Neural progenitor cell (in vitro differentiated cells): ENCODE results near the gene SFXN5. TPM values are rescaled to one million over a fixed set of nuclear protein-coding genes. Genes with fewer than 3 reads are reported as not detected.

Experiments
- DNase-seq: peaks from one replicate; pipeline ENCODE4 v3.0.0-alpha.2; 2016; ENCODE audit warnings: low spot score
- H2AFZ ChIP-seq: fragments of 200-600 bp; sonication (generic); replicated peaks from 2 replicates; pipeline ENCODE4 v1.6.1; 2016; ENCODE audit warnings: antibody characterized with exemption
- H3F3A ChIP-seq: fragments of 200-600 bp; sonication (generic); 2 replicates; pipeline ENCODE4 v1.6.1; 2016; ENCODE audit warnings: antibody characterized with exemption, low read depth
- H3K27ac ChIP-seq: fragments of 200-600 bp; sonication (generic); 2 replicates; pipeline ENCODE4 v1.5.1; 2016; ENCODE audit warnings: mild to moderate bottlenecking
- H3K27me3 ChIP-seq: fragments of 200-600 bp; sonication (generic); 2 replicates; pipeline ENCODE4 v1.6.1; 2016; ENCODE audit warnings: mild to moderate bottlenecking, moderate library complexity
- H3K36me3 ChIP-seq: fragments of 200-600 bp; sonication (generic); 2 replicates; pipeline ENCODE4 v1.5.1; 2016
- H3K4me1 ChIP-seq: fragments of 200-600 bp; sonication (generic); 2 replicates; pipeline ENCODE4 v1.6.1; 2016; ENCODE audit warnings: mixed run types
- H3K4me2 ChIP-seq: fragments of 200-600 bp; sonication (generic); 2 replicates; pipeline ENCODE4 v1.6.1; 2016
- H3K4me3 ChIP-seq: fragments of 200-600 bp; sonication (generic); 2 replicates; pipeline ENCODE4 v1.5.1; 2016
- H3K79me2 ChIP-seq: fragments of 200-600 bp; sonication (generic); 2 replicates; pipeline ENCODE4 v1.6.1; 2016; ENCODE audit warnings: low read depth
- H3K9ac ChIP-seq: fragments of 200-600 bp; sonication (generic); 2 replicates; pipeline ENCODE4 v1.6.1; 2016
- H3K9me3 ChIP-seq: fragments of 200-600 bp; sonication (generic); 2 replicates; pipeline ENCODE4 v1.5.1; 2016; ENCODE audit warnings: low read depth
- H4K20me1 ChIP-seq: fragments of 200-600 bp; sonication (generic); 2 replicates; pipeline ENCODE4 v1.6.1; 2016; ENCODE audit warnings: low read depth
- H3K27ac Mint-ChIP-seq: 3 replicates; pipeline ENCODE4 v1.8.0; 2021; ENCODE audit warnings: mixed read lengths
- H3K27me3 Mint-ChIP-seq: 2 replicates; pipeline ENCODE4 v1.8.0; 2022; ENCODE audit warnings: low read depth, mild to moderate bottlenecking, inconsistent platforms, moderate library complexity, mixed read lengths; ENCODE audit not compliant: insufficient read depth
- H3K36me3 Mint-ChIP-seq: 3 replicates; pipeline ENCODE4 v1.8.0; 2021; ENCODE audit warnings: mixed read lengths
- H3K4me1 Mint-ChIP-seq: 3 replicates; pipeline ENCODE4 v1.8.0; 2021; ENCODE audit warnings: mixed read lengths
- H3K4me3 Mint-ChIP-seq: 3 replicates; pipeline ENCODE4 v1.8.0; 2021; ENCODE audit warnings: mild to moderate bottlenecking, moderate library complexity, mixed read lengths
- H3K9me3 Mint-ChIP-seq: 3 replicates; pipeline ENCODE4 v1.8.0; 2020; ENCODE audit warnings: mixed read lengths
- CTCF ChIP-seq: fragments of 200-600 bp; sonication (generic); IDR thresholded peaks from 2 replicates; pipeline ENCODE4 v1.5.1; 2017; ENCODE audit warnings: antibody characterized with exemption, mild to moderate bottlenecking
- EZH2 ChIP-seq: fragments of 200-600 bp; sonication (generic); IDR thresholded peaks from 2 replicates; pipeline ENCODE4 v1.6.1; 2017; ENCODE audit warnings: antibody characterized with exemption, mild to moderate bottlenecking, moderate library complexity
- EZH2phosphoT487 ChIP-seq: fragments of 200-600 bp; sonication (generic); IDR thresholded peaks from 2 replicates; pipeline ENCODE4 v1.6.1; 2017; ENCODE audit warnings: antibody characterized with exemption
- total RNA-seq: library from RNA; depleted of rRNA; stranded (reverse); fragments of >200 nt; gene quantifications from 2 replicates; pipeline ENCODE4 v1.2.3, GENCODE V29; 2015; ENCODE audit warnings: low replicate concordance

SFXN5 gene
- total RNA-seq, 1 donor from 2014 or later: 3.4 TPM

- H3K4me1 Mint-ChIP-seq: peaks cover 16% of the 10 kb centered on the region
- H3K27ac ChIP-seq: no peak overlapping the region
- H3K4me3 Mint-ChIP-seq: no peak overlapping the region
- H3K9ac ChIP-seq: no peak overlapping the region
- H3K36me3 ChIP-seq: no peaks in the 10 kb centered on the region
- TF ChIP-seq EZH2phosphoT487 (no peak), CTCF (no peak), EZH2 (no peak)
- DNase-seq: no peak
- no peak overlapping the region for H2AFZ ChIP-seq
- peaks cover 15% of the 10 kb centered on the region for H3F3A ChIP-seq
- H3K4me2 ChIP-seq: peak overlapping the region; percentile 57
- H3K9me3 ChIP-seq: no peaks in the 10 kb centered on the region
- H3K27me3 Mint-ChIP-seq: peaks cover 40% of the 10 kb centered on the region
- no peak overlapping the region for H3K27ac Mint-ChIP-seq
- H3K4me1 ChIP-seq: peaks cover 29% of the 10 kb centered on the region
- H4K20me1 ChIP-seq: no peaks in the 10 kb centered on the region
- H3K79me2 ChIP-seq: no peaks in the 10 kb centered on the region
- no peak overlapping the region for H3K4me3 ChIP-seq
- H3K9me3 Mint-ChIP-seq: no peaks in the 10 kb centered on the region
- peaks cover 60% of the 10 kb centered on the region for H3K27me3 ChIP-seq
- no peaks in the 10 kb centered on the region for H3K36me3 Mint-ChIP-seq
These were observed 176.4 kb downstream of the SFXN5 start for GRCh38 chr2:72895154-72895553.

GRCh38 chr2:72894514-72894913 lies 177.0 kb downstream of the SFXN5 start:
- Histone ChIP-seq H3K27me3 (peaks cover 61% of the 10 kb centered on the region), H3K4me2 (no peak overlapping the region), H3K27ac (no peak overlapping the region), H3K36me3 (no peaks in the 10 kb centered on the region), H3F3A (peaks cover 15% of the 10 kb centered on the region), H3K79me2 (no peaks in the 10 kb centered on the region), H2AFZ (no peak overlapping the region), H3K4me1 (peaks cover 29% of the 10 kb centered on the region), H4K20me1 (no peaks in the 10 kb centered on the region), H3K9ac (no peak overlapping the region), H3K4me3 (no peak overlapping the region), H3K9me3 (no peaks in the 10 kb centered on the region)
- Mint-ChIP-seq H3K9me3 (no peaks in the 10 kb centered on the region), H3K4me1 (peaks cover 16% of the 10 kb centered on the region), H3K27ac (no peak overlapping the region), H3K36me3 (no peaks in the 10 kb centered on the region), H3K4me3 (no peak overlapping the region), H3K27me3 (peaks cover 41% of the 10 kb centered on the region)
- TF ChIP-seq EZH2phosphoT487: no peak
- TF ChIP-seq EZH2: no peak
- no peak for TF ChIP-seq CTCF
- DNase-seq: no peak

GRCh38 chr2:72893594-72894319 lies 177.8 kb downstream of the SFXN5 start:
- Histone ChIP-seq H3K9ac (no peak overlapping the region), H3F3A (peaks cover 13% of the 10 kb centered on the region), H3K4me3 (no peak overlapping the region), H3K27ac (no peak overlapping the region), H3K4me1 (peaks cover 25% of the 10 kb centered on the region), H3K4me2 (no peak overlapping the region), H3K79me2 (no peaks in the 10 kb centered on the region), H4K20me1 (no peaks in the 10 kb centered on the region), H3K36me3 (no peaks in the 10 kb centered on the region), H2AFZ (no peak overlapping the region), H3K27me3 (peaks cover 62% of the 10 kb centered on the region), H3K9me3 (no peaks in the 10 kb centered on the region)
- Mint-ChIP-seq H3K9me3 (no peaks in the 10 kb centered on the region), H3K27me3 (peaks cover 38% of the 10 kb centered on the region), H3K4me1 (peaks cover 16% of the 10 kb centered on the region), H3K27ac (no peak overlapping the region), H3K4me3 (no peak overlapping the region), H3K36me3 (no peaks in the 10 kb centered on the region)
- TF ChIP-seq CTCF: peak; percentile 76
- TF ChIP-seq EZH2phosphoT487: no peak
- TF ChIP-seq EZH2: no peak
- DNase-seq: peak; percentile 85
